Peyer's patch (tissue), 4 donors: Measurements from ENCODE around the gene KRTAP2-2. TPM values are rescaled to one million over a fixed set of nuclear protein-coding genes. Genes with fewer than 3 reads are reported as not detected.
"Not testable (repeated sequence)": the region's sequence is repeated elsewhere in the genome, so short reads cannot be mapped to it uniquely, and the experiment has no call there.

Source experiments
- DNase-seq, 3 donors: peaks; one replicate each; pipeline ENCODE4 v3.0.0-alpha.2; 2017 to 2019
- H3K27ac ChIP-seq, 4 donors: fragments of 200-600 bp; sonication (generic); one replicate each; pipeline ENCODE4 v1.5.1; 2016 to 2019
- H3K27me3 ChIP-seq, 2 donors: fragments of 200-600 bp; sonication (generic); one replicate each; pipeline ENCODE4 v1.5.1; 2019
- H3K36me3 ChIP-seq, 3 donors: fragments of 200-600 bp; sonication (generic); one replicate each; pipeline ENCODE4 v1.5.1; 2016 to 2019
- H3K4me1 ChIP-seq, 4 donors: fragments of 200-600 bp; sonication (generic); one replicate each; pipeline ENCODE4 v1.5.1; 2016 to 2019
- H3K4me3 ChIP-seq, 4 donors: fragments of 200-600 bp; sonication (generic); 1 replicate in 3 of 4; 2 replicates in 1 of 4; pipeline ENCODE4 v1.5.1; 2016 to 2019; ENCODE audit warnings: mild to moderate bottlenecking in 1 of 4
- H3K9me3 ChIP-seq, 4 donors: fragments of 200-600 bp; sonication (generic); one replicate each; pipeline ENCODE4 v1.5.1; 2016 to 2019; ENCODE audit warnings: mild to moderate bottlenecking in 1 of 4
- POLR2A ChIP-seq, 2 donors: fragments of 450-650 bp; IDR thresholded peaks; one replicate each; pipeline ENCODE4 v1.5.1; 2017; ENCODE audit warnings: antibody characterized with exemption in 2 of 2, mild to moderate bottlenecking in 2 of 2, moderate library complexity in 2 of 2
- total RNA-seq, 4 donors: library from RNA; depleted of rRNA; stranded (reverse); fragments of >200 nt; gene quantifications; one replicate each; pipeline ENCODE4 v1.1.0, GENCODE V29; 2016
- TF ChIP-seq, protein P1 (sequence below), 6 experiments: fragments of 450-650 bp in 4 of 6; fragments of 200-600 bp in 2 of 6; sonication (generic) in 1 of 6; IDR thresholded peaks; one replicate each; pipeline ENCODE4 v1.5.1; 2017 to 2019; ENCODE audit warnings: antibody characterized with exemption in 6 of 6, mild to moderate bottlenecking in 3 of 6, moderate library complexity in 1 of 6

The KRTAP2-2 gene, protein sequence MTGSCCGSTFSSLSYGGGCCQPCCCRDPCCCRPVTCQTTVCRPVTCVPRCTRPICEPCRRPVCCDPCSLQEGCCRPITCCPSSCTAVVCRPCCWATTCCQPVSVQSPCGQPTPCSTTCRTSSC
- not detected for total RNA-seq

DNA sequence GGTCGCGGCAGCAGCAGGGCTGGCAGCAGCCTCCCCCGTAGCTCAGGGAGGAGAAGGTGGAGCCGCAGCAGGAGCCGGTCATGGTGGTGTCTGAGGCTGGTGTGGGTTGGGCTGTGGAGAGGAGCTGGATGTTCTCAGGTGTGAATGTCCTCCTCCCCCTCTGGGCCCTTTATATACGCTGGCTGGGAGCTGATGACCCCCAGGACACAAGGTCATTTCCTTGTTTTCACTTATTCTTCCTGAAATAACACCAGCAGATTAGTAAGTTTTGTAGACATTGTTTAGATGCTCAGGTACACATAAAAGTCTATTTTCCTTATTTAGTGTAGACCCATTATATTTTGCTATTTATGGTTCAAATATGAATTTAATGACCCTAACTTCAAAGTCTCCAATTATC is at the start of gene KRTAP2-2:
TSS of gene KRTAP2-2 (minus strand) at position 101 of the 400 bp plus-strand sequence. CDS start at position 82, 19 bp downstream.
- not testable (repeated sequence) for H3K27ac ChIP-seq, H3K4me3 ChIP-seq, H3K27me3 ChIP-seq, H3K4me1 ChIP-seq, H3K36me3 ChIP-seq, DNase-seq, H3K9me3 ChIP-seq

DNA sequence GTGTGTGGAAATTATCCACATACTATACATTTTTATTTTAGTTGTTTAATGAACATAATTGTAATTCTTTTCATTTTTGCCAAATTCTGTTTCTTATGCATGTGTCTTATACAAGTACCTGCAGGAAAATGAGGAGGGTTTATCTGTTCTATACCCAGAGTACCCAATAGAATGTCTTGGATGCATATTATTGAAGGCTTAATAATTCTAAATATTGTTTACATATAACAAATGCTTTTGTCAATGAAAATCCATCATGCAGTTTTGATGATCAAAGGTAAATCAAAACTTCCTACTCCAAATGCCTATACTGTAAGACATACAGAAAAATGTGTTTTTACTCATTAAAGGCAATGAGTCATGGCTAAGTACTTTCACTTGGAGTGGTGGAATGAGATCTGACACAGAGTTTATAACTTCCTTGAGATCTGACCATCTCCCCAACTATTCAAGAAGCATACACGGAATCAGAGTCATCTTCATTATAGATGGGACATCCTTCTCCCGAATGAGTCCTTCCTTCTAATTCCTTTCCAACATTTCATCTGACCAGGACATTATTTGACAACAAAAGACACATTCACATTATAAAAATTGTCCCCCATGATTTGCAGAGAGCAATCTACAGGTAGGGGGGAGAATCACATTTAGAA is 49.5 kb upstream of the KRTAP2-2 start:
- H3K4me1 ChIP-seq, H3K27ac ChIP-seq, H3K9me3 ChIP-seq, H3K36me3 ChIP-seq, H3K27me3 ChIP-seq, H3K4me3 ChIP-seq, DNase-seq: not testable (repeated sequence)

DNA sequence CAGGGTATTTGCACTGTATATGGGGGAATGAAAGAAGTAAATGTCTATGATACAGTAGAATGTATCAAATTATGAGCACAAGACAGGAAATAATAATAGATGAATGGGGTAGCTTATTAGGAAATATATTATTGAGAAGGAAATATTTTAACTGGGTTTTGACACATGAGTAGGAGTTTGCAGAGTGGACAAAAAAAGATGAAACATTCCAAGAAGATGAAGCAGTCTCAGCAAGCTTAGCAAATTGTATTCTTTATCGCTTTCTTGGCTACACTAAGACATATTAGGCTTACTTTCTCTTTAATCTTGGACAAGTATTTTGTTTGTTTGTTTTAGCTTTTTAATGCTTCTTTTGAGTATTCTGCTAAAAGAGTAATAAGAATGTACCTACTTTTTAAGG is 48.9 kb upstream of the KRTAP2-2 start:
- Histone ChIP-seq H3K4me1 (no peaks in the 10 kb centered on the region), H3K4me3 (no peak overlapping the region), H3K27me3 (no peaks in the 10 kb centered on the region), H3K27ac (no peak overlapping the region), H3K36me3 (no peaks in the 10 kb centered on the region), H3K9me3 (no peaks in the 10 kb centered on the region)
- DNase-seq: no peak
- TF ChIP-seq, protein P1, sequence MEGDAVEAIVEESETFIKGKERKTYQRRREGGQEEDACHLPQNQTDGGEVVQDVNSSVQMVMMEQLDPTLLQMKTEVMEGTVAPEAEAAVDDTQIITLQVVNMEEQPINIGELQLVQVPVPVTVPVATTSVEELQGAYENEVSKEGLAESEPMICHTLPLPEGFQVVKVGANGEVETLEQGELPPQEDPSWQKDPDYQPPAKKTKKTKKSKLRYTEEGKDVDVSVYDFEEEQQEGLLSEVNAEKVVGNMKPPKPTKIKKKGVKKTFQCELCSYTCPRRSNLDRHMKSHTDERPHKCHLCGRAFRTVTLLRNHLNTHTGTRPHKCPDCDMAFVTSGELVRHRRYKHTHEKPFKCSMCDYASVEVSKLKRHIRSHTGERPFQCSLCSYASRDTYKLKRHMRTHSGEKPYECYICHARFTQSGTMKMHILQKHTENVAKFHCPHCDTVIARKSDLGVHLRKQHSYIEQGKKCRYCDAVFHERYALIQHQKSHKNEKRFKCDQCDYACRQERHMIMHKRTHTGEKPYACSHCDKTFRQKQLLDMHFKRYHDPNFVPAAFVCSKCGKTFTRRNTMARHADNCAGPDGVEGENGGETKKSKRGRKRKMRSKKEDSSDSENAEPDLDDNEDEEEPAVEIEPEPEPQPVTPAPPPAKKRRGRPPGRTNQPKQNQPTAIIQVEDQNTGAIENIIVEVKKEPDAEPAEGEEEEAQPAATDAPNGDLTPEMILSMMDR (IDR thresholded peaks at IDR 0.05): no peak
- TF ChIP-seq POLR2A (IDR thresholded peaks at IDR 0.05): no peak

DNA sequence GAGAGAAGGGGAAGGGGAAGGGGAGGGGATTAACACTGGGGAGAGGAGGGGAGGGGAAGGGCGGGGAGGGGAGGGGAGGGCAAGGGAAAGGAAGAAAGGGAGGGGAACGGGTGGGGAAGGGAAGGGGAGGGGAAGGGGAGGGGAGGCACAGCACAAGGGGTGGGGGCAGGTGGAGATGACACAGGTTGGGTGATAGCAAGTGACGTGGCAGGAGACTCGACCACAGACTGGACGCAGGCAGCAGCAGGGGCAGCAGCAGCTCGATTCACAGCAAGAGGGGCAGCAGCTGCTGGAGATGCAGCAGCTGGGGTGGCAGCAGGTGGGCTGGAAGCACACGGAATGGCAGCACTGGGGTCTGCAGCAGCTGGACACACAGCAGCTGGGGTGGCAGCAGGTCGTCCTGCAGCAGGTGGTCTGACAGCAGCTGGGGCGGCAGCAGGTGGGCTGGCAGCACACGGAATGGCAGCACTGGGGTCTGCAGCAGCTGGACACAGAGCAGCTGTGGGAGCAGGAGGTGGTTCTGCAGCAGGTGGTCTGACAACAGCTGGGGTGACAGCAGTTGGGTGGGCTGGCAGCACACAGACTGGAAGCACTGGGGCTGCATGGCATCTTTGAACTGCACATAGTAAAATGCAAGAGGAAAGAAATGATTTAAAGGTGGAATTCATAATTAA is 46.7 kb upstream of the KRTAP2-2 start, which contains the start of gene KRTAP4-16:
TSS of gene KRTAP4-16 (minus strand) at position 624 of the 674 bp plus-strand sequence. CDS start at position 624, 0 bp downstream.
- H3K9me3 ChIP-seq: no peaks in the 10 kb centered on the region
- H3K4me3 ChIP-seq: no peak within 1 kb of the TSS
- no peak for DNase-seq
- TF ChIP-seq POLR2A (IDR thresholded peaks at IDR 0.05): no peak
- TF ChIP-seq, protein P1 (IDR thresholded peaks at IDR 0.05): no peak
- H3K27me3 ChIP-seq: no peaks in the 10 kb centered on the region
- H3K27ac ChIP-seq: no peak within 1 kb of the TSS
- H3K4me1 ChIP-seq: no peaks in the 10 kb centered on the region
- no peaks in the 10 kb centered on the region for H3K36me3 ChIP-seq

DNA sequence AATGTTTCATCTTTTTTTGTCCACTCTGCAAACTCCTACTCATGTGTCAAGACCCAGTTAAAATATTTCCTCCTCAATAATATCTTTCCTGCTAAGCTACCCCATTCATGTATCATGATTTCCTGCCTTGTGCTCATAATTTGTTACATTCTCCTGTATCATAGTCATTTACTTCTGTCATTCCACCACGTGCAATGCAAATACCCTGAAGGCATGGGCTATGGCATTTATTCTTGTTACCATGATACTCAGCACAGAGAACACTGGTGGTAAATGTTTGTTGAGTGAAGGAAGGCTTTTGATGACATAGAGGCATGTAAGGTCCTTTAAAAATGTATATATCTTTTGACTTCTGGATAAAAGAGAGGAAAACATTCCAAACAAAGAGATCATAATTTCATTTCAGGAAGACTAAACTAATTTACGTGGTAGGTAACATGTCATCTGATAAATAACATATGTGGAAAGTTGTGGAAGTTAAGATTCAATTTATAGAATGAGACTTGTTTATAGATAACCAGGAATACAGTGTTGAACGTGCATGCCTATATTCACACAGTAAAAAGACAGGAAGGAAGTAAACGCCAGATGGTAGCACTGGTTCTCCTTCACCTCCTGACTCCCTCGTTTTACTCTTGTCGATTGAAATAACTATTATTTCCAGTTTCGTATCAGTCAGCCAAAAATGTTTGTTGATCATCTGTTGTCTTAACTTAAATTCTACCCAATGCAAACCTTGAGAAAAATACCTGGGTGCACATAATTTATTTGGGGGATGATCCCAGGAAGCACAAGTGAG is 44.9 kb upstream of the KRTAP2-2 start:
- not testable (repeated sequence) for H3K27me3 ChIP-seq, H3K4me3 ChIP-seq, H3K4me1 ChIP-seq, H3K36me3 ChIP-seq, DNase-seq, H3K9me3 ChIP-seq, H3K27ac ChIP-seq

DNA sequence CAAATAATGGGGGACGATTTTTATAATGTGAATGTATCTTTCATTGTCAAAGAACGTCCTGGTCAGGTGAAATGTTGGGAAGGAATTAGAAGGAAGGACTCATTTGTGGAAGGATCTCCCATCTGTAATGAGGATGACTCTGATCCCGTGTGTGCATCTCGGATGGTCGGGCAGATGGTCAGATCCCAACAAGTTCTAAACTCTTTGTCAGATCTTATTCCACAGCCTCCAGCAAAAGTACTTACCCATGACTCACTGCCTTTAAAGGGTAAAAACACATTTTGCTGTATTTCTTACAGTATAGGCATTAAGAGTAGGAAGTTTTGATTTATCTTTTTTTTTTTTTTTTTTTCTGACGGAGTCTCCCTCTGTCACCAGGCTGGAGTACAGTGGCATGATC is 43.5 kb upstream of the KRTAP2-2 start:
- no peaks in the 10 kb centered on the region for H3K4me1 ChIP-seq
- H3K27ac ChIP-seq: no peak overlapping the region
- H3K9me3 ChIP-seq: no peaks in the 10 kb centered on the region
- no peak for TF ChIP-seq POLR2A (IDR thresholded peaks at IDR 0.05)
- TF ChIP-seq, protein P1 (IDR thresholded peaks at IDR 0.05): no peak
- H3K27me3 ChIP-seq: no peaks in the 10 kb centered on the region
- no peak overlapping the region for H3K4me3 ChIP-seq
- H3K36me3 ChIP-seq: no peaks in the 10 kb centered on the region
- DNase-seq: no peak

DNA sequence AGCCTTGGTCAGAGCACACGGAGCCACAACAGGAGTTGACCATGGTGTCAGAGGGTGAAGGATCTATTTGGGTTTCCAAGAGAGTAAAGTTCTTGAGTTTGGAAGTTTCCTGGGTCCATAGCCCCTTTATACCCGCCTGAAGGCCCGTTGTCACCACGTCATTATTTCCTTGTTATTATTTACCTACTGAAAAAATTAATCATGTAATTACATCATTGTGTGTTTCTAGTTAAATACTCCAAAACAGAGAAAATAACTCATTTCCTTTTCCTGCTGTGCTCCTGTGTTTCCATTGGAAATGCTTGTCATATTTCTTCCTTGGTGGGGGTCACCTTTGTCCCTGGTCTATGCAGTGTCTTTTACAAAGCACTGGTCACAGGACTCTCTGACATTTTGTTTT is 43.0 kb upstream of the KRTAP2-2 start, which contains the start of gene KRTAP4-8:
TSS of gene KRTAP4-8 (minus strand) at position 101 of the 400 bp plus-strand sequence. CDS start at position 43, 58 bp downstream.
- H3K36me3 ChIP-seq: no peaks in the 10 kb centered on the region
- no peak within 1 kb of the TSS for H3K4me3 ChIP-seq
- H3K9me3 ChIP-seq: no peaks in the 10 kb centered on the region
- no peak for TF ChIP-seq POLR2A (IDR thresholded peaks at IDR 0.05)
- TF ChIP-seq, protein P1 (IDR thresholded peaks at IDR 0.05): no peak
- DNase-seq: no peak
- no peak within 1 kb of the TSS for H3K27ac ChIP-seq
- H3K27me3 ChIP-seq: no peaks in the 10 kb centered on the region
- no peaks in the 10 kb centered on the region for H3K4me1 ChIP-seq
